Kidney (tissue), 14 donors: ENCODE results near the gene CYB5R2. TPM values are rescaled to one million over a fixed set of nuclear protein-coding genes. Genes with fewer than 3 reads are reported as not detected.
"Not testable (repeated sequence)": the region's sequence is repeated elsewhere in the genome, so short reads cannot be mapped to it uniquely, and the experiment has no call there.

Source experiments
- DNase-seq, 5 donors: peaks; one replicate each; pipeline ENCODE4 v3.0.0-alpha.2; 2013 to 2020
- FAIRE-seq: peaks from 2 replicates; lab custom pipeline; 2012; peaks lifted over from hg19 to GRCh38; lab: Jason Lieb, UNC
- H3K27ac ChIP-seq, 2 donors: one replicate each; pipeline ENCODE4 v1.7.0; 2013; ENCODE audit warnings: low read depth in 2 of 2, low read length in 2 of 2, inconsistent platforms in 1 of 2
- H3K27me3 ChIP-seq: one replicate; pipeline ENCODE4 v1.7.1; 2013; ENCODE audit warnings: low read length, inconsistent platforms; ENCODE audit not compliant: control insufficient read depth, insufficient read depth
- H3K36me3 ChIP-seq, 3 donors: one replicate each; pipeline versions ENCODE4 v1.7.0 to v1.7.1; 2013; ENCODE audit warnings: low read length in 3 of 3, control low read depth in 1 of 3, inconsistent platforms in 1 of 3; ENCODE audit not compliant: insufficient read depth in 3 of 3, control insufficient read depth in 2 of 3
- H3K4me1 ChIP-seq, 3 donors: one replicate each; pipeline versions ENCODE4 v1.7.0 to v1.7.1; 2013; ENCODE audit warnings: low read length in 3 of 3, inconsistent platforms in 1 of 3, low read depth in 1 of 3; ENCODE audit not compliant: control insufficient read depth in 2 of 3, insufficient read depth in 2 of 3
- H3K4me3 ChIP-seq, 3 donors: one replicate each; pipeline versions ENCODE4 v1.7.0 to v1.8.1; 2013; ENCODE audit warnings: low read length in 3 of 3, control low read depth in 1 of 3, inconsistent platforms in 1 of 3
- H3K9ac ChIP-seq, 3 donors: one replicate each; pipeline versions ENCODE4 v1.7.0 to v1.7.1; 2013; ENCODE audit warnings: low read length in 3 of 3, control low read depth in 1 of 3, inconsistent platforms in 1 of 3
- H3K9me3 ChIP-seq, 3 donors: one replicate each; pipeline versions ENCODE4 v1.7.0 to v1.7.1; 2013; ENCODE audit warnings: low read length in 3 of 3, control low read depth in 1 of 3, inconsistent platforms in 1 of 3; ENCODE audit not compliant: control insufficient read depth in 2 of 3, insufficient read depth in 1 of 3
- intact Hi-C: fragments of 100-400 bp; cut with DNase I; formaldehyde crosslinking; loops from one replicate; pipeline ENCODE4 v1.11.1; 2022
- polyA plus RNA-seq: library from polyadenylated mRNA; stranded (reverse); fragments of 350-450 nt; fragmentation: Illumina TruSeq; extraction: RNeasy Lipid Tissue Mini Kit (QIAGEN cat#74804); gene quantifications from one replicate; pipeline ENCODE4 v1.2.3, GENCODE V29; 2014; ENCODE audit warnings: low read depth, low replicate concordance; ENCODE audit not compliant: insufficient read depth
- total RNA-seq: library from RNA; stranded (reverse); fragmentation: NEBNext Ultra II Directional; extraction: Animal tissue kit (Norgen Biotek cat#: 25700); gene quantifications from one replicate; pipeline ENCODE4 v1.2.1, GENCODE V29; 2021
- TF ChIP-seq, protein P1 (sequence below): IDR thresholded peaks from 3 replicates; pipeline ENCODE4 v1.5.1; 2012; ENCODE audit warnings: mild to moderate bottlenecking, moderate library complexity, borderline replicate concordance; ENCODE audit not compliant: insufficient read depth; ENCODE audit errors: extremely low read depth
- donor health status: control.
- donor health status: control.
- donor health status: control.
- donor health status: control.
- donor health status: control.
- donor health status: DM: yes; HTN: yes; CAD: no.
- donor health status: Normal renal cell carcinoma (clear cell type).

CYB5R2 gene
- total and polyA plus RNA-seq, 2 donors from 2014 or later: 8.2 to 8.7 TPM

DNA sequence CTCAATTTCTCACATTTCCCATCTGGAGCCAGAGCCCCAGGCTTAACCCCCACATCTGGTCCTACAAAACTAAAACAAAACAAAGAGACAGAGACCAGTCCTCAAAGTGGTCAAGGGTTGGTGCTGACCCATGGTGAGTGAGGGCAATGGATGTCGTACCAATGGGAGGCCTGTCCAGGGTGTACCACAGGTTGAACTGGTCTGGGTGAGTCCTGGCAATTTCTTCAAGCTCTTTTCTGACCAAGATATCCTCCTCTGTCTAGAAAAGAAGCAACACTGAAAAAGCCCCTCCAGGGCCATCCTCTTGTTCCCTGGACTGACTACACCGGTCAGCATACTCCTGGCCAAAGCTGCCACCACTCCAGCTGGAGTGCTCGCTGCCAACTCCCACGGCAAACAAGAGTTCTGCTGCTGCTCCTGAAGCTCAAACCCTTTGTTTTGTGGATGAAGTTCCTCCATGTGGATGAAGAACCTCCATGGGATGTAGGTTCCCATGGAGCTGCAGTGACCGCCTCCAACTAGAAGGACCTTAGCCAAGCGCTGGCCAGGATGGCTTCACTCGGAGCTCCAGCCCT lies 6.9 kb downstream of the CYB5R2 start:
- intact Hi-C loops: no loop called here
- Histone ChIP-seq H3K4me3 (no peak overlapping the region), H3K27ac (no peak overlapping the region), H3K36me3 (peaks cover 0 to 7% (median 3%) of the 10 kb centered on the region in 3 donors), H3K9ac (no peak overlapping the region), H3K27me3 (no peaks in the 10 kb centered on the region), H3K9me3 (no peaks in the 10 kb centered on the region), H3K4me1 (peaks cover 0 to 3% (median 0%) of the 10 kb centered on the region in 3 donors)
- TF ChIP-seq, protein P1, sequence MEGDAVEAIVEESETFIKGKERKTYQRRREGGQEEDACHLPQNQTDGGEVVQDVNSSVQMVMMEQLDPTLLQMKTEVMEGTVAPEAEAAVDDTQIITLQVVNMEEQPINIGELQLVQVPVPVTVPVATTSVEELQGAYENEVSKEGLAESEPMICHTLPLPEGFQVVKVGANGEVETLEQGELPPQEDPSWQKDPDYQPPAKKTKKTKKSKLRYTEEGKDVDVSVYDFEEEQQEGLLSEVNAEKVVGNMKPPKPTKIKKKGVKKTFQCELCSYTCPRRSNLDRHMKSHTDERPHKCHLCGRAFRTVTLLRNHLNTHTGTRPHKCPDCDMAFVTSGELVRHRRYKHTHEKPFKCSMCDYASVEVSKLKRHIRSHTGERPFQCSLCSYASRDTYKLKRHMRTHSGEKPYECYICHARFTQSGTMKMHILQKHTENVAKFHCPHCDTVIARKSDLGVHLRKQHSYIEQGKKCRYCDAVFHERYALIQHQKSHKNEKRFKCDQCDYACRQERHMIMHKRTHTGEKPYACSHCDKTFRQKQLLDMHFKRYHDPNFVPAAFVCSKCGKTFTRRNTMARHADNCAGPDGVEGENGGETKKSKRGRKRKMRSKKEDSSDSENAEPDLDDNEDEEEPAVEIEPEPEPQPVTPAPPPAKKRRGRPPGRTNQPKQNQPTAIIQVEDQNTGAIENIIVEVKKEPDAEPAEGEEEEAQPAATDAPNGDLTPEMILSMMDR: no peak
- DNase-seq (no peak), FAIRE-seq (no peak)

DNA sequence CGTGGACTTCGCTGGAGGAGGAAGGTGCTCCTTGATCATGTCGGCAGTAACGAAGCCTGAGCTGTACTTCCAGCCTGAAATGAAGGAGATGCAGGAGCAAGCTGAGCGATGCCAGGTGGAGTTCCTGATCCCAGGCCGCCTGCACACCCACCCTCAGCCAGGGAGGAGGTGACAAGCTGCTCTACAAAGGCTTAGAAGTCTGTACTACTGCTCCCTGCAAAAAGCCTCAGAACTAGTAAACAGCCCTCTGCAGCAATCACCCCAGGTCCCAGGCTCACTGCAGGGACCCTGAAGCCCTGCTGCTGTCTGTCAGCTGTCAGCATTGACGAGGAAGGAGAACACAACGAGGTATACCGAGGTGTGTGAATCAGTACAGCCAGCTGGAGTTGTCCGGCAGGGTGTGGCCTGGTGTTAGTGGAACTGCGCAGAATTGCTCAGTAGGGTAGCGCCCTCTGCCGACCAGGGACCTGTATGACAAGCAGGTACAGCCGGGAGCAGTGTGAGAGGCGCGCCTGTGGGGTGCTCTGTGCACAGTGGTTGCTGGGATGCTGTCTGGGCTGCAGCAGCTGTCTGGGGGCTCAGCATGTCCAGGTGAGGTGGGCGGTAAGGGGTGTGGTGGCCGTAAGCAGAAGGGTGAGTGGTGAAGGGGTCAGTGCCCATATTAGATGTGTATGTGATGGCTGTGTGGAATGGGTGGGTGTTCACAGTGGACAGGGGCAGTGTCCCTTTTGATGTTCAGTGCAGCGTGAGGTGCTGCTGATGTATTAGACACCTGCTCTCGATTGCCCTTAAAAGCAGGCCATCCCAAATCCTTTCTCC lies 7.6 kb downstream of the CYB5R2 start:
- H3K9me3 ChIP-seq: no peaks in the 10 kb centered on the region
- no peak for FAIRE-seq
- H3K4me3 ChIP-seq: no peak overlapping the region
- peaks cover 0 to 7% (median 3%) of the 10 kb centered on the region in 3 donors for H3K36me3 ChIP-seq
- peak; percentile 68 to 91 (median 76) for DNase-seq
- H3K27ac ChIP-seq: no peak overlapping the region
- no peaks in the 10 kb centered on the region for H3K27me3 ChIP-seq
- peaks cover 0 to 3% (median 0%) of the 10 kb centered on the region in 3 donors for H3K4me1 ChIP-seq
- TF ChIP-seq, protein P1: peak; percentile 87
- intact Hi-C loops: no loop called here
- no peak overlapping the region for H3K9ac ChIP-seq

DNA sequence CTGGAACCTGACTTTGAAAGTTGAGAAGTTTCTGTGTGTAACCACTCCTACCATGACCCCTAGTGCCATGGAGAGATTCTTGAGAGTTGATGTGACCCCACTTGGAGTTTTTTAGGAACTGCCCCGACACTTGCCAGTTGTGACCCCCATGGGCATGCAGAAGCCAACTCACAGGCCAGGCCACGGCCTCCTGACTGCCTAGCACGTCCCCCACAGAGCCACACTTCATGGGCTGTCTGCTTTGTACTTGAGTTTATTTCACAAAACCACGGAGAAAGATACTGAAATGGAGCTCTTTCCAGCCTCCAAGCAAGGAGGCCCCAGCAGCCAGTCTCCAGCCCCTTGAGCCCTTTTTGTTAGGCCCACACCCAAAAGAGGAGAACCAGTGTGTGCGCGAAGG lies 8.4 kb downstream of the CYB5R2 start:
- H3K4me3 ChIP-seq: no peak overlapping the region
- TF ChIP-seq, protein P1: no peak
- H3K9ac ChIP-seq: no peak overlapping the region
- H3K4me1 ChIP-seq: peaks cover 0 to 3% (median 0%) of the 10 kb centered on the region in 3 donors
- H3K36me3 ChIP-seq: peaks cover 0 to 7% (median 3%) of the 10 kb centered on the region in 3 donors
- no peak for FAIRE-seq
- no peak overlapping the region for H3K27ac ChIP-seq
- no peak for DNase-seq
- H3K9me3 ChIP-seq: no peaks in the 10 kb centered on the region
- intact Hi-C loops: no loop called here
- H3K27me3 ChIP-seq: no peaks in the 10 kb centered on the region

DNA sequence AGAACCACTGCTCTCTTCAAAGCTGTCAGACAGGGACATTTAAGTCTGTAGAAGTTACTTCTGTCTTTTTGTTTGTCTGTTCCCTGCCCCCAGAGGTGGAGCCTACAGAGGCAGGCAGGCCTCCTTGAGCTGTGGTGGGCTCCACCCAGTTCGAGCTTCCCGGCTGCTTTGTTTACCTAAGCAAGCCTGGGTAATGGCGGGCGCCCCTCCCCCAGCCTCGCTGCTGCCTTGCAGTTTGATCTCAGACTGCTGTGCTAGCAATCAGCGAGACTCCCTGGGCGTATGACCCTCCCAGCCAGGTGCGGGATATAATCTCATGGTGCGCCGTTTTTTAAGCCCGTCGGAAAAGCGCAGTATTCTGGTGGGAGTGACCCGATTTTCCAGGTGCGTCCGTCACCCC lies 9.8 kb downstream of the CYB5R2 start:
- FAIRE-seq, DNase-seq, H3K9ac ChIP-seq, H3K4me3 ChIP-seq, H3K27me3 ChIP-seq, H3K27ac ChIP-seq, intact Hi-C loops, H3K36me3 ChIP-seq, H3K9me3 ChIP-seq, H3K4me1 ChIP-seq: not testable (repeated sequence)
